ENCODE measurements around the gene FAM228A.

Gene FAM228A

DNA sequence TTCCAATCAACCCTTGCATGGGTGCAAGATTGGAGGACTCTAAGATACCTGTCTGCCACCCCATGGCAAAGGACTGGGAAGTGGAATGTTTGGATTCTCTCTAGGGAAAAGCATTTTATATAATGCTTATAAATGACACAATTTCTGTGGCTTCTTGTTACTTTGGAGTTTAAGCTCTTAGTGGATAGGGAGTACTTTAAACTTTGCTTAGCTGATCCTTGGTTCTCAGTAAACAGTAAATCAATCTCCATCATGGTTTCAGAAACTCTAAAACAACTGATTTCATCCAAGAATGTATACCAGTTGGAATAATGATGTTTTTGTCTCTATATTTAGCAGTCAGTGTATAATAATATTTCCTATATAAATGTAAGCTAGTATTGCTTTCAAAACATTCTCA lies 14.1 kb upstream of the FAM228A start:
- no peaks in the 10 kb centered on the region for H3K4me1 ChIP-seq (ENCODE audit: control insufficient read depth, insufficient read depth, low read length)
- TF ChIP-seq, protein P1, sequence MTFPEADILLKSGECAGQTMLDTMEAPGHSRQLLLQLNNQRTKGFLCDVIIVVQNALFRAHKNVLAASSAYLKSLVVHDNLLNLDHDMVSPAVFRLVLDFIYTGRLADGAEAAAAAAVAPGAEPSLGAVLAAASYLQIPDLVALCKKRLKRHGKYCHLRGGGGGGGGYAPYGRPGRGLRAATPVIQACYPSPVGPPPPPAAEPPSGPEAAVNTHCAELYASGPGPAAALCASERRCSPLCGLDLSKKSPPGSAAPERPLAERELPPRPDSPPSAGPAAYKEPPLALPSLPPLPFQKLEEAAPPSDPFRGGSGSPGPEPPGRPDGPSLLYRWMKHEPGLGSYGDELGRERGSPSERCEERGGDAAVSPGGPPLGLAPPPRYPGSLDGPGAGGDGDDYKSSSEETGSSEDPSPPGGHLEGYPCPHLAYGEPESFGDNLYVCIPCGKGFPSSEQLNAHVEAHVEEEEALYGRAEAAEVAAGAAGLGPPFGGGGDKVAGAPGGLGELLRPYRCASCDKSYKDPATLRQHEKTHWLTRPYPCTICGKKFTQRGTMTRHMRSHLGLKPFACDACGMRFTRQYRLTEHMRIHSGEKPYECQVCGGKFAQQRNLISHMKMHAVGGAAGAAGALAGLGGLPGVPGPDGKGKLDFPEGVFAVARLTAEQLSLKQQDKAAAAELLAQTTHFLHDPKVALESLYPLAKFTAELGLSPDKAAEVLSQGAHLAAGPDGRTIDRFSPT (tag by site-specific recombination; IDR thresholded peaks at IDR 0.05), result no peak
- TF ChIP-seq ZBTB17 (tag by site-specific recombination; IDR thresholded peaks at IDR 0.05) (no peak), ZBTB20 (tag by site-specific recombination; IDR thresholded peaks at IDR 0.05) (no peak), ZNF76 (tag by site-specific recombination; IDR thresholded peaks at IDR 0.05; ENCODE audit: borderline replicate concordance, low read depth) (no peak), ZNF785 (tag by site-specific recombination; IDR thresholded peaks at IDR 0.05) (no peak), ZIC2 (tag by site-specific recombination; IDR thresholded peaks at IDR 0.05) (no peak), FEZF1 (tag by site-specific recombination; IDR thresholded peaks at IDR 0.05) (no peak), ZNF202 (tag by site-specific recombination; IDR thresholded peaks at IDR 0.05; ENCODE audit: borderline replicate concordance) (no peak), ZNF157 (tag by site-specific recombination; IDR thresholded peaks at IDR 0.05) (no peak), KLF10 (tag by site-specific recombination; IDR thresholded peaks at IDR 0.05) (no peak), ZNF133 (tag by site-specific recombination; IDR thresholded peaks at IDR 0.05) (no peak)
- TF ChIP-seq, protein P2, sequence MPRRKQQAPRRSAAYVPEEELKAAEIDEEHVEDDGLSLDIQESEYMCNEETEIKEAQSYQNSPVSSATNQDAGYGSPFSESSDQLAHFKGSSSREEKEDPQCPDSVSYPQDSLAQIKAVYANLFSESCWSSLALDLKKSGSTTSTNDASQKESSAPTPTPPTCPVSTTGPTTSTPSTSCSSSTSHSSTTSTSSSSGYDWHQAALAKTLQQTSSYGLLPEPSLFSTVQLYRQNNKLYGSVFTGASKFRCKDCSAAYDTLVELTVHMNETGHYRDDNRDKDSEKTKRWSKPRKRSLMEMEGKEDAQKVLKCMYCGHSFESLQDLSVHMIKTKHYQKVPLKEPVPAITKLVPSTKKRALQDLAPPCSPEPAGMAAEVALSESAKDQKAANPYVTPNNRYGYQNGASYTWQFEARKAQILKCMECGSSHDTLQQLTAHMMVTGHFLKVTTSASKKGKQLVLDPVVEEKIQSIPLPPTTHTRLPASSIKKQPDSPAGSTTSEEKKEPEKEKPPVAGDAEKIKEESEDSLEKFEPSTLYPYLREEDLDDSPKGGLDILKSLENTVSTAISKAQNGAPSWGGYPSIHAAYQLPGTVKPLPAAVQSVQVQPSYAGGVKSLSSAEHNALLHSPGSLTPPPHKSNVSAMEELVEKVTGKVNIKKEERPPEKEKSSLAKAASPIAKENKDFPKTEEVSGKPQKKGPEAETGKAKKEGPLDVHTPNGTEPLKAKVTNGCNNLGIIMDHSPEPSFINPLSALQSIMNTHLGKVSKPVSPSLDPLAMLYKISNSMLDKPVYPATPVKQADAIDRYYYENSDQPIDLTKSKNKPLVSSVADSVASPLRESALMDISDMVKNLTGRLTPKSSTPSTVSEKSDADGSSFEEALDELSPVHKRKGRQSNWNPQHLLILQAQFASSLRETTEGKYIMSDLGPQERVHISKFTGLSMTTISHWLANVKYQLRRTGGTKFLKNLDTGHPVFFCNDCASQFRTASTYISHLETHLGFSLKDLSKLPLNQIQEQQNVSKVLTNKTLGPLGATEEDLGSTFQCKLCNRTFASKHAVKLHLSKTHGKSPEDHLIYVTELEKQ (tag by site-specific recombination; IDR thresholded peaks at IDR 0.05; ENCODE audit: borderline replicate concordance), result no peak
- ChIA-PET CTCF (interaction anchor here (0.7 to 0.9 kb wide), 2 partner anchors 76 to 222 kb away, joined by 3 to 5 read pairs; partner anchors contain the start of gene TP53I3), POLR2A (no interaction called here)
- no peaks in the 10 kb centered on the region for H3K9me3 ChIP-seq (ENCODE audit: control insufficient read depth, insufficient read depth, low read depth, low read length)
- no peak overlapping the region for H3K27ac ChIP-seq (ENCODE audit: extremely low read depth, low read depth, low read length)
- H3K36me3 ChIP-seq (ENCODE audit: control insufficient read depth in 2 of 2, insufficient read depth in 1 of 2, low read length in 2 of 2), result no peaks in the 10 kb centered on the region; a peak in 1 of 3 replicates
- H3K4me3 ChIP-seq (ENCODE audit: low read depth, low read length), result no peak overlapping the region

DNA sequence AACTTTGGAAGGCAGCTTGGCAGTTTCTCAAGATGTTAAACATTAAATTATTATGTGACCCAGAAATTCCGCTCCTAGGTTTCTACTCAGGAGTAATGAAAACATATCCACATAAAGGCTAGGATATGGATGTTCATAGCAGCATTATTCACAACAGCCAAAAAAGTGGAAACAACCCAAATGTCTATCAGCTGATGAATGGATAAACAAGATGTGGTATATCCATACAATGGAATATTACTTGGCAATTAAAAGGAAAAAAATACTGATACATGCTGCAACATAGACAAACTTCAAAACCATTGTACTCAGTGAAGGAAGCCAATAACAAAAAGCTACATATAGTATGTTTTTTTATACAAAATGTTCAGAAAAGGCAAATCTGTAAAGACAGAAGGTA lies 12.4 kb upstream of the FAM228A start:
- Histone ChIP-seq H3K9me3 (ENCODE audit: control insufficient read depth, insufficient read depth, low read depth, low read length) (no peaks in the 10 kb centered on the region), H3K4me3 (ENCODE audit: low read depth, low read length) (no peak overlapping the region), H3K27ac (ENCODE audit: extremely low read depth, low read depth, low read length) (no peak overlapping the region), H3K36me3 (ENCODE audit: control insufficient read depth in 2 of 2, insufficient read depth in 1 of 2, low read length in 2 of 2) (no peaks in the 10 kb centered on the region; a peak in 1 of 3 replicates), H3K4me1 (ENCODE audit: control insufficient read depth, insufficient read depth, low read length) (no peaks in the 10 kb centered on the region)
- peak; percentile 48; the same call in 1 of the 2 replicates for TF ChIP-seq ZNF146 (tag by site-specific recombination; IDR thresholded peaks at IDR 0.05)
- no peak for TF ChIP-seq ZNF214 (tag by site-specific recombination; IDR thresholded peaks at IDR 0.05; ENCODE audit: borderline replicate concordance)
- ChIA-PET CTCF (interaction anchor here (0.9 to 1.0 kb wide), 2 partner anchors 56 to 78 kb away, joined by 3 to 4 read pairs; partner anchors contain the start of gene TP53I3), POLR2A (no interaction called here)

DNA sequence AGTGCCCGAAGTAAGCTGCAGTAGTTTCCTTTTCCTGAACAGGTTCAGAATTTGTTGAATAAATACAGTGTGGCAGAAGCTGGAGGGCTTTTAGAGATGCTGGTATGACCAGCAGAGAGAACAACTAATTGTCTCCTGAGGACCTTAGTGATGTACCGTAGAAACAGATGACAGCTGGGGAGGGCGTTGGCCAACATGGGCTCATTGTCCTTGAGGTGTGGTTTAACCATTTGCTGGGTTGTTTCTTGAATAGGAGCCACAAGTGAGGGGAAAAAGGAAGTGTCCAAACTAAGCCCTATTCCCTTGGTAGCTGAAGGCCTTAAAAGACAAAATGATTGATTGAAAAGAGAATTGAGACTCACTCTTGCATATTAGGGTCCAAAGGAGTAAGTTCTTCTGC lies 11.7 kb upstream of the FAM228A start:
- Histone ChIP-seq H3K9me3 (ENCODE audit: control insufficient read depth, insufficient read depth, low read depth, low read length) (no peaks in the 10 kb centered on the region), H3K36me3 (ENCODE audit: control insufficient read depth in 2 of 2, insufficient read depth in 1 of 2, low read length in 2 of 2) (no peaks in the 10 kb centered on the region), H3K27ac (ENCODE audit: extremely low read depth, low read depth, low read length) (no peak overlapping the region), H3K4me1 (ENCODE audit: control insufficient read depth, insufficient read depth, low read length) (no peaks in the 10 kb centered on the region), H3K4me3 (ENCODE audit: low read depth, low read length) (no peak overlapping the region)
- POLR2A ChIA-PET, result no interaction called here
- CTCF ChIA-PET, result interaction anchor here (0.7 to 1.3 kb wide), 4 partner anchors 10 to 339 kb away, joined by 3 to 11 read pairs (median 6); no protein-coding TSS in a partner anchor
- TF ChIP-seq GLI2 (tag by site-specific recombination; IDR thresholded peaks at IDR 0.05; ENCODE audit: borderline replicate concordance, low read depth), result no peak
- TF ChIP-seq ZFP3 (tag by site-specific recombination; IDR thresholded peaks at IDR 0.05; ENCODE audit: low read depth), result no peak
- TF ChIP-seq, protein P3, sequence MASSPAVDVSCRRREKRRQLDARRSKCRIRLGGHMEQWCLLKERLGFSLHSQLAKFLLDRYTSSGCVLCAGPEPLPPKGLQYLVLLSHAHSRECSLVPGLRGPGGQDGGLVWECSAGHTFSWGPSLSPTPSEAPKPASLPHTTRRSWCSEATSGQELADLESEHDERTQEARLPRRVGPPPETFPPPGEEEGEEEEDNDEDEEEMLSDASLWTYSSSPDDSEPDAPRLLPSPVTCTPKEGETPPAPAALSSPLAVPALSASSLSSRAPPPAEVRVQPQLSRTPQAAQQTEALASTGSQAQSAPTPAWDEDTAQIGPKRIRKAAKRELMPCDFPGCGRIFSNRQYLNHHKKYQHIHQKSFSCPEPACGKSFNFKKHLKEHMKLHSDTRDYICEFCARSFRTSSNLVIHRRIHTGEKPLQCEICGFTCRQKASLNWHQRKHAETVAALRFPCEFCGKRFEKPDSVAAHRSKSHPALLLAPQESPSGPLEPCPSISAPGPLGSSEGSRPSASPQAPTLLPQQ (tag by site-specific recombination; IDR thresholded peaks at IDR 0.05), result no peak
- TF ChIP-seq MEIS1 (CRISPR knock-in tag; IDR thresholded peaks at IDR 0.05; ENCODE audit: borderline replicate concordance), result no peak
- TF ChIP-seq, protein P4, sequence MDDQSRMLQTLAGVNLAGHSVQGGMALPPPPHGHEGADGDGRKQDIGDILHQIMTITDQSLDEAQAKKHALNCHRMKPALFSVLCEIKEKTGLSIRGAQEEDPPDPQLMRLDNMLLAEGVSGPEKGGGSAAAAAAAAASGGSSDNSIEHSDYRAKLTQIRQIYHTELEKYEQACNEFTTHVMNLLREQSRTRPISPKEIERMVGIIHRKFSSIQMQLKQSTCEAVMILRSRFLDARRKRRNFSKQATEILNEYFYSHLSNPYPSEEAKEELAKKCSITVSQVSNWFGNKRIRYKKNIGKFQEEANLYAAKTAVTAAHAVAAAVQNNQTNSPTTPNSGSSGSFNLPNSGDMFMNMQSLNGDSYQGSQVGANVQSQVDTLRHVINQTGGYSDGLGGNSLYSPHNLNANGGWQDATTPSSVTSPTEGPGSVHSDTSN (CRISPR knock-in tag; IDR thresholded peaks at IDR 0.05), result no peak
- TF ChIP-seq ZNF624 (tag by site-specific recombination; IDR thresholded peaks at IDR 0.05), result no peak
- TF ChIP-seq, protein P5, sequence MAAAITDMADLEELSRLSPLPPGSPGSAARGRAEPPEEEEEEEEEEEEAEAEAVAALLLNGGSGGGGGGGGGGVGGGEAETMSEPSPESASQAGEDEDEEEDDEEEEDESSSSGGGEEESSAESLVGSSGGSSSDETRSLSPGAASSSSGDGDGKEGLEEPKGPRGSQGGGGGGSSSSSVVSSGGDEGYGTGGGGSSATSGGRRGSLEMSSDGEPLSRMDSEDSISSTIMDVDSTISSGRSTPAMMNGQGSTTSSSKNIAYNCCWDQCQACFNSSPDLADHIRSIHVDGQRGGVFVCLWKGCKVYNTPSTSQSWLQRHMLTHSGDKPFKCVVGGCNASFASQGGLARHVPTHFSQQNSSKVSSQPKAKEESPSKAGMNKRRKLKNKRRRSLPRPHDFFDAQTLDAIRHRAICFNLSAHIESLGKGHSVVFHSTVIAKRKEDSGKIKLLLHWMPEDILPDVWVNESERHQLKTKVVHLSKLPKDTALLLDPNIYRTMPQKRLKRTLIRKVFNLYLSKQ (tag by site-specific recombination; IDR thresholded peaks at IDR 0.05; ENCODE audit: borderline replicate concordance), result no peak

Measured in HEK293 (cell line).